SK-N-SH (cell line): Measurements from ENCODE around the gene TACC2. TPM values are rescaled to one million over a fixed set of nuclear protein-coding genes. Genes with fewer than 3 reads are reported as not detected.

ENCODE experiments used
- CTCF ChIA-PET: fragments of 300-600, 350-600 bp; formaldehyde crosslinking; extraction: SDS; loops from one replicate; lab custom pipeline; 2021; lab: Yijun Ruan, JAX
- POLR2A ChIA-PET: fragments of 350-600 bp; sonication (Branson Sonifier 250); formaldehyde crosslinking; extraction: SDS; loops from one replicate; lab custom pipeline; 2020; ENCODE audit warnings: antibody characterized with exemption, inconsistent platforms; lab: Yijun Ruan, JAX
- DNase-seq: peaks from one replicate; pipeline ENCODE4 v3.0.0; 2012
- H2AFZ ChIP-seq: fragments of 200-600 bp; sonication (generic); 2 replicates; pipeline ENCODE4 v1.8.1; 2016; ENCODE audit warnings: antibody characterized with exemption, mild to moderate bottlenecking, low read depth
- H3F3A ChIP-seq: fragments of 200-600 bp; sonication (generic); replicated peaks from 2 replicates; pipeline ENCODE3; 2016; ENCODE audit warnings: antibody characterized with exemption, mild to moderate bottlenecking; ENCODE audit not compliant: insufficient read depth
- H3K27ac ChIP-seq, 2 experiments: fragments of 200-500 bp in 1 of 2; fragments of 200-600 bp in 1 of 2; sonication (Bioruptor generic) in 1 of 2; sonication (generic), shearing (Covaris generic) in 1 of 2; 2 replicates each; pipeline versions ENCODE4 v1.5.1 to v1.6.1; 2014 to 2016; ENCODE audit warnings: low read depth in 2 of 2, inconsistent platforms in 1 of 2, low read length in 1 of 2, mild to moderate bottlenecking in 1 of 2, mixed read lengths in 1 of 2
- H3K27me3 ChIP-seq: fragments of 200-600 bp; sonication (generic), shearing (Covaris generic); 2 replicates; pipeline ENCODE4 v1.6.1; 2016; ENCODE audit warnings: mixed run types; ENCODE audit not compliant: insufficient read depth
- H3K36me3 ChIP-seq, 2 experiments: fragments of 200-500 bp in 1 of 2; fragments of 200-600 bp in 1 of 2; sonication (Bioruptor generic) in 1 of 2; sonication (generic) in 1 of 2; replicated peaks in 1 of 2; 2 replicates each; pipeline versions ENCODE3 to v1.5.1; 2014 to 2016; ENCODE audit warnings: low read length in 1 of 2, mild to moderate bottlenecking in 1 of 2; ENCODE audit not compliant: insufficient read depth in 2 of 2, control insufficient read depth in 1 of 2
- H3K4me1 ChIP-seq, 2 experiments: fragments of 200-500 bp in 1 of 2; fragments of 200-600 bp in 1 of 2; sonication (Bioruptor generic) in 1 of 2; sonication (generic), shearing (Covaris generic) in 1 of 2; 2 replicates each; pipeline versions ENCODE4 v1.5.1 to v1.6.1; 2014 to 2016; ENCODE audit warnings: low read depth in 1 of 2, low read length in 1 of 2, mixed run types in 1 of 2; ENCODE audit not compliant: insufficient read depth in 2 of 2, control insufficient read depth in 1 of 2
- H3K4me2 ChIP-seq: fragments of 200-600 bp; sonication (generic), shearing (Covaris generic); 2 replicates; pipeline ENCODE4 v1.6.1; 2017; ENCODE audit warnings: mixed run types
- H3K4me3 ChIP-seq, 2 experiments: fragments of 200-500 bp in 1 of 2; fragments of 200-600 bp in 1 of 2; sonication (Bioruptor generic) in 1 of 2; sonication (generic), shearing (Covaris generic) in 1 of 2; 2 replicates each; pipeline versions ENCODE4 v1.5.1 to v1.8.1; 2014 to 2016; ENCODE audit warnings: low read depth in 2 of 2, inconsistent platforms in 1 of 2, low read length in 1 of 2, mild to moderate bottlenecking in 1 of 2, mixed read lengths in 1 of 2, moderate library complexity in 1 of 2
- H3K79me2 ChIP-seq: fragments of 200-600 bp; sonication (generic); 2 replicates; pipeline ENCODE4 v1.8.1; 2017; ENCODE audit warnings: mild to moderate bottlenecking; ENCODE audit not compliant: insufficient read depth
- H3K9ac ChIP-seq: fragments of 200-600 bp; sonication (generic); 2 replicates; pipeline ENCODE4 v1.6.1; 2017; ENCODE audit warnings: mixed run types
- H3K9me2 ChIP-seq: fragments of 200-600 bp; sonication (generic); 2 replicates; pipeline ENCODE4 v1.6.1; 2017; ENCODE audit warnings: mixed run types
- H3K9me3 ChIP-seq: fragments of 200-600 bp; sonication (generic); 2 replicates; pipeline ENCODE4 v1.6.1; 2017; ENCODE audit warnings: mixed run types, mild to moderate bottlenecking, moderate library complexity
- H4K20me1 ChIP-seq: fragments of 200-600 bp; sonication (generic); 2 replicates; pipeline ENCODE4 v1.6.1; 2017; ENCODE audit warnings: mild to moderate bottlenecking, mixed run types; ENCODE audit not compliant: insufficient read depth
- CHD2 ChIP-seq: fragments of 150-350 bp; IDR thresholded peaks from 2 replicates; pipeline ENCODE4 v1.6.1; 2018; ENCODE audit warnings: low read length; ENCODE audit not compliant: partially characterized antibody
- CTCF ChIP-seq: fragments of 200-600 bp; sonication (generic); IDR thresholded peaks from 2 replicates; pipeline ENCODE4 v1.6.1; 2017; ENCODE audit warnings: antibody characterized with exemption, mild to moderate bottlenecking, moderate library complexity
- ELF1 ChIP-seq: IDR thresholded peaks from 2 replicates; pipeline ENCODE4 v1.4.0; 2012
- FOSL2 ChIP-seq: IDR thresholded peaks from 2 replicates; pipeline ENCODE4 v1.4.0; 2012; ENCODE audit warnings: low read depth, mild to moderate bottlenecking, moderate library complexity, borderline replicate concordance
- FOXM1 ChIP-seq: IDR thresholded peaks from 2 replicates; pipeline ENCODE4 v1.4.0; 2012; ENCODE audit warnings: low read depth, mild to moderate bottlenecking
- GABPA ChIP-seq: IDR thresholded peaks from 2 replicates; pipeline ENCODE4 v1.4.0; 2012; ENCODE audit warnings: low read depth, mild to moderate bottlenecking
- IRF3 ChIP-seq: fragments of 150-350 bp; IDR thresholded peaks from 2 replicates; pipeline ENCODE4 v1.6.1; 2016; ENCODE audit warnings: mild to moderate bottlenecking, low read depth, low read length
- MAX ChIP-seq: IDR thresholded peaks from 2 replicates; pipeline ENCODE4 v1.4.0; 2012; ENCODE audit warnings: low read depth
- MEF2A ChIP-seq: IDR thresholded peaks from 2 replicates; pipeline ENCODE4 v1.4.0; 2012; ENCODE audit warnings: low read depth, borderline replicate concordance
- MXI1 ChIP-seq: IDR thresholded peaks from 2 replicates; pipeline ENCODE4 v1.6.1; 2012; ENCODE audit warnings: mild to moderate bottlenecking, low read depth, low read length, improper control_type of control experiment
- PBX3 ChIP-seq: IDR thresholded peaks from 2 replicates; pipeline ENCODE4; 2012
- RCOR1 ChIP-seq: fragments of 150-350 bp; IDR thresholded peaks from 2 replicates; pipeline ENCODE4 v1.6.1; 2017; ENCODE audit warnings: antibody characterized with exemption, low read length
- RFX5 ChIP-seq: IDR thresholded peaks from 2 replicates; pipeline ENCODE4 v1.6.1; 2012; ENCODE audit warnings: mild to moderate bottlenecking, improper control_type of control experiment, low read length
- SIN3A ChIP-seq: IDR thresholded peaks from 2 replicates; pipeline ENCODE4 v1.6.1; 2012; ENCODE audit warnings: low read depth, mild to moderate bottlenecking, low read length, moderate library complexity, borderline replicate concordance
- TEAD4 ChIP-seq: IDR thresholded peaks from 2 replicates; pipeline ENCODE4 v1.4.0; 2012; ENCODE audit warnings: mild to moderate bottlenecking, borderline replicate concordance; ENCODE audit not compliant: insufficient read depth
- USF2 ChIP-seq: fragments of 150-350 bp; IDR thresholded peaks from 2 replicates; pipeline ENCODE4 v1.6.1; 2017; ENCODE audit warnings: antibody characterized with exemption, low read length, low read depth, borderline replicate concordance
- WGBS: methylation state at CpG from one replicate; pipeline ENCODE4 v1.1.6; 2017; ENCODE audit warnings: low lambda C conversion rate; 5-methylcytosine and 5-hydroxymethylcytosine counted together
- polyA plus RNA-seq, 3 experiments: library from polyadenylated mRNA; depleted of rRNA; stranded (reverse); fragments of >200 nt; gene quantifications; 2 replicates each; pipeline ENCODE4 v1.2.3, GENCODE V29; 2012

Gene TACC2
- polyA plus RNA-seq, 1 of the 3 experiments (the other 2 are of a cell fraction), result 8.8 TPM

GRCh38 chr10:122234416-122234815 lies 245.5 kb downstream of the TACC2 start:
- H3K9me2 ChIP-seq, result no peaks in the 10 kb centered on the region
- no peaks in the 10 kb centered on the region for H3K9me3 ChIP-seq
- H4K20me1 ChIP-seq, result no peaks in the 10 kb centered on the region
- H3K79me2 ChIP-seq, result no peaks in the 10 kb centered on the region
- no peaks in the 10 kb centered on the region for H3F3A ChIP-seq
- H2AFZ ChIP-seq, result no peak overlapping the region
- CTCF ChIA-PET, result interaction anchor here (0.7 to 2.4 kb wide), 3 partner anchors 11 to 157 kb away, joined by 3 to 9 read pairs (median 7); no protein-coding TSS in a partner anchor
- peaks cover 2 to 8% of the 10 kb centered on the region in 2 experiments for H3K36me3 ChIP-seq
- 51% methylated on average over 2 of the region's 2 CpGs for WGBS
- no peak overlapping the region for H3K9ac ChIP-seq
- POLR2A ChIA-PET, result interaction anchor here (0.8 kb wide), 2 partner anchors 67 to 94 kb away, joined by 4 to 5 read pairs; no protein-coding TSS in a partner anchor
- no peaks in the 10 kb centered on the region for H3K27me3 ChIP-seq
- no peak overlapping the region for H3K4me2 ChIP-seq
- peak overlapping the region in 1 of 2 experiments; percentile 98; a peak in 2 of 4 replicates for H3K27ac ChIP-seq
- H3K4me3 ChIP-seq, result no peak overlapping the region
- no peak for TF ChIP-seq CTCF
- 0 out of 2 replicates have a peak, but pooled peaks have one; percentile 14 for TF ChIP-seq RCOR1
- no peak for TF ChIP-seq MEF2A
- DNase-seq, result peak; percentile 72
- peaks cover 0 to 69% of the 10 kb centered on the region in 2 experiments; a peak in 2 of 4 replicates for H3K4me1 ChIP-seq

- POLR2A ChIA-PET, result interaction anchor here (0.7 to 2.1 kb wide), 4 partner anchors 8 to 137 kb away, joined by 3 to 5 read pairs (median 4); no protein-coding TSS in a partner anchor
- Histone ChIP-seq H3K9me3 (no peaks in the 10 kb centered on the region), H4K20me1 (no peaks in the 10 kb centered on the region), H3K9ac (no peak overlapping the region), H3K4me3 (no peak overlapping the region), H3F3A (no peaks in the 10 kb centered on the region), H3K4me1 (peaks cover 0 to 58% of the 10 kb centered on the region in 2 experiments; a peak in 2 of 4 replicates), H3K79me2 (no peaks in the 10 kb centered on the region), H3K27ac (peak overlapping the region in 1 of 2 experiments; percentile 98; a peak in 2 of 4 replicates), H3K27me3 (no peaks in the 10 kb centered on the region), H3K36me3 (peaks cover 2 to 7% of the 10 kb centered on the region in 2 experiments), H3K9me2 (no peaks in the 10 kb centered on the region), H2AFZ (no peak overlapping the region), H3K4me2 (no peak overlapping the region)
- WGBS, result 77% methylated on average over 5 of the region's 5 CpGs
- CTCF ChIA-PET, result interaction anchor here (0.6 to 2.9 kb wide), 2 partner anchors 74 to 97 kb away, joined by 3 to 12 read pairs; no protein-coding TSS in a partner anchor
- DNase-seq, result peak; percentile 82
- TF ChIP-seq MEF2A, result no peak
- TF ChIP-seq RCOR1, result peak; percentile 70
- no peak for TF ChIP-seq SIN3A
- TF ChIP-seq GABPA, result no peak
- TF ChIP-seq FOSL2, result no peak
- no peak for TF ChIP-seq MXI1
- TF ChIP-seq USF2, result no peak
- TF ChIP-seq FOXM1, result no peak
- TF ChIP-seq IRF3, result no peak
- no peak for TF ChIP-seq MAX
- no peak for TF ChIP-seq PBX3
- TF ChIP-seq RFX5, result 0 out of 2 replicates have a peak, but pooled peaks have one; percentile 42
- TF ChIP-seq CHD2, result peak; percentile 58
- TF ChIP-seq TEAD4, result no peak
- TF ChIP-seq ELF1, result no peak
Measured at GRCh38 chr10:122236690-122237306, 247.8 kb downstream of the TACC2 start.
